Mucosa of rectum (tissue), 2 donors: ENCODE measurements around the gene OR7G1.

Source experiments
- H3K27ac ChIP-seq, 2 donors: one replicate each; pipeline ENCODE4 v1.7.0; 2013; ENCODE audit warnings: inconsistent platforms in 2 of 2, low read depth in 2 of 2, low read length in 2 of 2
- H3K27me3 ChIP-seq, 2 donors: one replicate each; pipeline ENCODE4 v1.7.0; 2013; ENCODE audit warnings: low read length in 2 of 2; ENCODE audit not compliant: control insufficient read depth in 2 of 2, insufficient read depth in 2 of 2
- H3K36me3 ChIP-seq, 2 donors: one replicate each; pipeline ENCODE4 v1.7.0; 2013; ENCODE audit warnings: low read length in 2 of 2; ENCODE audit not compliant: control insufficient read depth in 2 of 2, insufficient read depth in 2 of 2
- H3K4me1 ChIP-seq, 2 donors: one replicate each; pipeline ENCODE4 v1.7.0; 2013; ENCODE audit warnings: low read length in 2 of 2, mild to moderate bottlenecking in 1 of 2; ENCODE audit not compliant: control insufficient read depth in 2 of 2, insufficient read depth in 2 of 2
- H3K4me3 ChIP-seq, 2 donors: one replicate each; pipeline ENCODE4 v1.7.0; 2013; ENCODE audit warnings: low read length in 2 of 2
- H3K9ac ChIP-seq, 2 donors: one replicate each; pipeline ENCODE4 v1.7.0; 2013; ENCODE audit warnings: low read length in 2 of 2, low read depth in 1 of 2, mild to moderate bottlenecking in 1 of 2
- H3K9me3 ChIP-seq, 2 donors: one replicate each; pipeline ENCODE4 v1.7.0; 2013; ENCODE audit warnings: low read length in 2 of 2; ENCODE audit not compliant: control insufficient read depth in 2 of 2
- donor health status: healthy.
- donor health status: Normal muscosa, but diverticular disease.

Gene OR7G1

DNA sequence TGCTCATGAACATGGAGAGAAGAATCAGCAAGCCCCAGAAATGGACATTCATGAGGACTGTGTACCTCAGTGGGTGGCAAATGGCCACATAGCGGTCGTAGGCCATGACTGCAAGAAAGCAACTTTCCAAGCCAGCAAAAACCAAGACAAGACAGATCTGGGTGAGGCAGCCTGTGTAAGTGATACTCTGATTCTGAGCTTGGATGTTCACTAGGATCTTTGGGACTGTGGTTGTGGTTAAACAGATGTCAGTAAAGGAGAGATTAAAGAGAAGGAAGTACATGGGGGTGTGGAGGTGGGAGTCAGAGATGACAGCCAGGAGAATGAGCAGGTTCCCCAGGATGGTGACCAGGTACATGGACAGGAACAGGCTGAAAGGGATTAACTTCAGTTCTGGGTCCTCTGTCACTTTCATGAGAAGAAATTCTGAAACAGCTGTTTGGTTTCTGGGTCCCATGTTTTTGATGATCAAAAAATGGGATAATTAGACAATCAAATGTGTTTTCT, at the start of gene OR7G1:
Gene OR7G1 (minus strand): TSS at position 457 of the 507 bp plus-strand sequence. CDS start 0 bp downstream, at position 457.
- Histone ChIP-seq H3K27ac (no peak within 1 kb of the TSS), H3K4me1 (no peaks in the 10 kb centered on the region), H3K4me3 (no peak within 1 kb of the TSS), H3K27me3 (no peaks in the 10 kb centered on the region), H3K9me3 (no peaks in the 10 kb centered on the region), H3K36me3 (no peaks in the 10 kb centered on the region), H3K9ac (no peak within 1 kb of the TSS)

DNA sequence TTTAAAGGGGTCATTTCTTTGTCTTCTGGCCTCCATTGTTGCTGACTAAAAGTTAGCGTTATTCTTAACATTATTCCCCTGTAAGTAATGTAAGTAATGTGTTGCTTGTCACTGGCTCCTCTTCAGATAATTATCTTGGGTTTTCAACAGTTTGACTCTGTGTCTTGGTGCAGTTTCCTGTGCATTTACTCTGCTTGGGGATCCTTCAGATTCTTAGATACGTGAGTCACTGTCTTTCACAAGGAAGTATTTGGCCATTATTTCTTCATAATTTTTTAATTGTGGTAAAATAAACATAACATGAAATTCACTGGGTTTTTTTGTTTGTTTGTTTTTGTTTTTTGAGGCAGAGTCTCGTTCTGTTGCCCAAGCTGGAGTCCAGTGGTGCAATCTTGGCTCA, 49.7 kb upstream of the OR7G1 start:
- no peak overlapping the region for H3K4me3 ChIP-seq
- peaks cover 13 to 14% of the 10 kb centered on the region in 2 donors for H3K9me3 ChIP-seq
- H3K27ac ChIP-seq = no peak overlapping the region
- peaks cover 28 to 38% of the 10 kb centered on the region in 2 donors for H3K36me3 ChIP-seq
- H3K27me3 ChIP-seq = no peaks in the 10 kb centered on the region
- H3K4me1 ChIP-seq = no peaks in the 10 kb centered on the region
- no peak overlapping the region for H3K9ac ChIP-seq

GRCh38 chr19:9161427-9161826, 45.9 kb upstream of the OR7G1 start:
- Histone ChIP-seq H3K27me3 (no peaks in the 10 kb centered on the region), H3K9me3 (peaks cover 24 to 26% of the 10 kb centered on the region in 2 donors), H3K4me3 (no peak overlapping the region), H3K27ac (no peak overlapping the region), H3K36me3 (peaks cover 59 to 75% of the 10 kb centered on the region in 2 donors), H3K4me1 (no peaks in the 10 kb centered on the region), H3K9ac (no peak overlapping the region)

DNA sequence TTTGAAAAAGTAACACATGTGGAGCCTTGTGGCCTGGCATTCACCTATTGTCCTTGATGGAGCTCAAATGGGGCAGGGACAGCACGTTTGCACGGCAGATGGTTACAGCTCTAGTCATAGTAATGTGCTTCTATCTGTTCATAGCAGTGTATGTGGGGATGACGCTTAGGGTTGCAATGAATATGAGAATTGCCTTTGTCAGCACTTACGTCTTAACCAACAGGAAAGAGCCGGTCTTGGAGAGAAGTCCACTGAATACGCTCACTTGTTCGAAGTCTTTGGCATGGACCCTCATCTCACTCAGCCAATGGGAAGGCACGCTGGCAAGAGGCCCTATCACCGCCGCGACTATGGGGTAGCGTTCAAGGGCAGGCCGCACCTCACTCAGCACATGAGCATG, 44.3 kb upstream of the OR7G1 start:
- Histone ChIP-seq H3K36me3 (peaks cover 67 to 82% of the 10 kb centered on the region in 2 donors), H3K9ac (no peak overlapping the region), H3K4me1 (no peaks in the 10 kb centered on the region), H3K9me3 (peaks cover 27 to 36% of the 10 kb centered on the region in 2 donors), H3K4me3 (no peak overlapping the region), H3K27me3 (no peaks in the 10 kb centered on the region), H3K27ac (no peak overlapping the region)

DNA sequence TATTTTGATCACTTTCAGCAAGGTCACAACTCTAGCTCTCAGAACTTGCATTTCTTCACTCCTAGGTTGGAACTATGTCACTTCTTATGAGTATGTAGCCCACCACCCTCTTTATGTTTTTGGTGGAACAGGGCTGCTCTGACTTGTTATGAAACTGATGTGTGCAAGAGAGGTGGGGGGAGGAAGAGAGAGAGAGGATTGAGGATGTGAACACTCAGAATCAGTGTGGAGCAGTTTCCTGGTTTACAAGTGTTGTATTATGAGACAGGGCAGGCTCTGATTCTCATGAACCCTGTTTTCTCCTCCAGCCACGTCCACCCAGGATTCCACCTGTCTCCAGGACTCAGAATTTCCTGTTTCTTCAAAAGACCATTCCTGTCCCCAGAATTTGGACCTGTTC, 40.7 kb upstream of the OR7G1 start:
- H3K4me1 ChIP-seq = no peaks in the 10 kb centered on the region
- H3K36me3 ChIP-seq = peaks cover 51 to 71% of the 10 kb centered on the region in 2 donors
- no peaks in the 10 kb centered on the region for H3K27me3 ChIP-seq
- H3K27ac ChIP-seq = no peak overlapping the region
- peaks cover 22 to 34% of the 10 kb centered on the region in 2 donors for H3K9me3 ChIP-seq
- H3K9ac ChIP-seq = no peak overlapping the region
- H3K4me3 ChIP-seq = no peak overlapping the region

GRCh38 chr19:9155591-9155990, 40.0 kb upstream of the OR7G1 start:
- Histone ChIP-seq H3K27me3 (no peaks in the 10 kb centered on the region), H3K36me3 (peaks cover 44 to 66% of the 10 kb centered on the region in 2 donors), H3K9ac (no peak overlapping the region), H3K27ac (no peak overlapping the region), H3K4me1 (no peaks in the 10 kb centered on the region), H3K9me3 (peaks cover 15 to 32% of the 10 kb centered on the region in 2 donors), H3K4me3 (peak overlapping the region in 1 of 2 donors; percentile 4)

DNA sequence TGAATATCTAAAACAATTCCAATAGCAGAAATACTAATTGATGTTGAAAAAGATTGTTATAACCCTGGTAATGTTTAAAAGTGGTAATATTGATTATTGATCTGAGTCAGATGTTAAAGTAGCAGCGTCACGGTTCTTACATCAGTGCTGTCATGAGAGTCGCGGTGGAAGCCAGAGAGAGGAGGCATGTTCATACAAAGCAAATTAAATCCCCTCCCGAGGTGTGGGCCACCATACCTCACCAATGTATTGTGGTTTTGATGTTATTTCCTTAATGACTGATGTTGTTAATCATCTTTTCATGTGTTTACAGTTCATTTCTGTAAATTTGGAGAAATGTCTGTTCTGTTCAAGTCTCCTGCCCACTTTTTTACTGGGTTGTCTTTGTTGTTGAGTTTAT, 35.8 kb upstream of the OR7G1 start:
- peaks cover 6 to 15% of the 10 kb centered on the region in 2 donors for H3K9me3 ChIP-seq
- H3K4me3 ChIP-seq = no peak overlapping the region
- no peak overlapping the region for H3K9ac ChIP-seq
- no peaks in the 10 kb centered on the region for H3K27me3 ChIP-seq
- H3K36me3 ChIP-seq = peaks cover 18 to 41% of the 10 kb centered on the region in 2 donors
- no peak overlapping the region for H3K27ac ChIP-seq
- peaks cover 0 to 3% of the 10 kb centered on the region in 2 donors for H3K4me1 ChIP-seq

- Histone ChIP-seq H3K27me3 (no peaks in the 10 kb centered on the region), H3K4me3 (no peak overlapping the region), H3K9ac (no peak overlapping the region), H3K36me3 (peaks cover 11 to 34% of the 10 kb centered on the region in 2 donors), H3K27ac (no peak overlapping the region), H3K9me3 (peaks cover 6 to 10% of the 10 kb centered on the region in 2 donors), H3K4me1 (peaks cover 0 to 3% of the 10 kb centered on the region in 2 donors)
Measured at GRCh38 chr19:9150650-9151049, 35.1 kb upstream of the OR7G1 start.

GRCh38 chr19:9149997-9150396, 34.4 kb upstream of the OR7G1 start:
- Histone ChIP-seq H3K27me3 (no peaks in the 10 kb centered on the region), H3K4me1 (peaks cover 0 to 3% of the 10 kb centered on the region in 2 donors), H3K27ac (no peak overlapping the region), H3K9ac (no peak overlapping the region), H3K36me3 (peaks cover 11 to 30% of the 10 kb centered on the region in 2 donors), H3K9me3 (peaks cover 6 to 8% of the 10 kb centered on the region in 2 donors), H3K4me3 (no peak overlapping the region)

- H3K36me3 ChIP-seq = peaks cover 11 to 31% of the 10 kb centered on the region in 2 donors
- H3K27ac ChIP-seq = no peak overlapping the region
- H3K9me3 ChIP-seq = peaks cover 6 to 9% of the 10 kb centered on the region in 2 donors
- no peak overlapping the region for H3K9ac ChIP-seq
- no peak overlapping the region for H3K4me3 ChIP-seq
- no peaks in the 10 kb centered on the region for H3K27me3 ChIP-seq
- H3K4me1 ChIP-seq = peaks cover 0 to 3% of the 10 kb centered on the region in 2 donors
Measured at GRCh38 chr19:9148697-9149096, 33.1 kb upstream of the OR7G1 start.
